HepG2 (cell line): ENCODE measurements around the gene RAB5B. TPM values are rescaled to one million over a fixed set of nuclear protein-coding genes. Genes with fewer than 3 reads are reported as not detected.

Source experiments
- ARID4A ChIP-seq: sonication (generic); formaldehyde crosslinking; IDR thresholded peaks from 2 replicates; pipeline ENCODE4 v1.5.0; 2020; ENCODE audit warnings: mild to moderate bottlenecking, missing genetic modification reagents, borderline replicate concordance
- CTCF ChIP-seq: sonication (generic); formaldehyde crosslinking; IDR thresholded peaks from 2 replicates; pipeline ENCODE4 v1.5.0; 2020; ENCODE audit warnings: mild to moderate bottlenecking, missing genetic modification reagents, moderate library complexity
- DPF2 ChIP-seq: sonication (generic); formaldehyde crosslinking; IDR thresholded peaks from 2 replicates; pipeline ENCODE4 v1.4.0; 2020; ENCODE audit warnings: mild to moderate bottlenecking, low read depth, missing genetic modification reagents, borderline replicate concordance
- NR2C2 ChIP-seq: sonication (generic); formaldehyde crosslinking; IDR thresholded peaks from 2 replicates; pipeline ENCODE4 v1.4.0; 2020; ENCODE audit warnings: missing genetic modification reagents, mild to moderate bottlenecking, moderate library complexity, borderline replicate concordance
- SALL2 ChIP-seq: sonication (generic); formaldehyde crosslinking; IDR thresholded peaks from 2 replicates; pipeline ENCODE4 v1.8.1; 2023; ENCODE audit warnings: mild to moderate bottlenecking, missing genetic modification reagents, inconsistent platforms
- SP4 ChIP-seq: sonication (generic); formaldehyde crosslinking; IDR thresholded peaks from 2 replicates; pipeline ENCODE4 v1.8.1; 2023; ENCODE audit warnings: mild to moderate bottlenecking, missing genetic modification reagents
- THAP11 ChIP-seq: IDR thresholded peaks from 2 replicates; pipeline ENCODE4 v1.6.1; 2016; ENCODE audit warnings: missing biosample characterization, missing genetic modification reagents
- ZKSCAN1 ChIP-seq: fragments of 150-350 bp; IDR thresholded peaks from 2 replicates; pipeline ENCODE4 v1.6.1; 2014; ENCODE audit warnings: low read length
- ZNF350 ChIP-seq: sonication (generic); formaldehyde crosslinking; IDR thresholded peaks from 2 replicates; pipeline ENCODE4 v1.4.0; 2020; ENCODE audit warnings: mild to moderate bottlenecking, low read depth, missing genetic modification reagents, borderline replicate concordance
- ZNF572 ChIP-seq: sonication (generic); formaldehyde crosslinking; IDR thresholded peaks from 2 replicates; pipeline ENCODE4 v1.5.1; 2020; ENCODE audit warnings: mild to moderate bottlenecking, missing genetic modification reagents
- polyA plus RNA-seq, 8 experiments: library from polyadenylated mRNA; depleted of rRNA in 3 of 8; stranded (reverse) in 7 of 8; unstranded in 1 of 8; fragments of >200 nt; fragmentation: Illumina TruSeq in 4 of 8; extraction: Trizol in 4 of 8; gene quantifications; 2 replicates each; pipeline versions ENCODE4 v1.2.1 to v1.2.3, GENCODE V29; 2011 to 2016; ENCODE audit warnings: low read depth in 4 of 8, missing spikeins in 1 of 8, mixed read lengths in 1 of 8; ENCODE audit not compliant: insufficient read depth in 1 of 8
- total RNA-seq, 5 experiments: library from RNA; depleted of rRNA; stranded (reverse); fragments of >200 nt; fragmentation: Illumina TruSeq; extraction: Trizol; gene quantifications; 2 replicates each; pipeline ENCODE4 v1.2.3, GENCODE V29; 2016; ENCODE audit warnings: low read depth in 1 of 5
- TF ChIP-seq, protein P1 (sequence below): IDR thresholded peaks from 2 replicates; pipeline ENCODE4 v1.6.1; 2012; ENCODE audit warnings: low read depth, low read length, improper control_type of control experiment
- TF ChIP-seq, protein P2 (sequence below): sonication (generic); formaldehyde crosslinking; IDR thresholded peaks from 2 replicates; pipeline ENCODE4 v1.4.0; 2020; ENCODE audit warnings: missing genetic modification reagents
- TF ChIP-seq, protein P3 (sequence below): sonication (generic); formaldehyde crosslinking; IDR thresholded peaks from 2 replicates; pipeline ENCODE4 v1.5.1; 2020; ENCODE audit warnings: mild to moderate bottlenecking, missing genetic modification reagents, moderate library complexity

Gene RAB5B
- total and polyA plus RNA-seq, 2 of the 13 experiments (the other 11 are each of a cell fraction or from before 2014, with no cell fraction given) = 26.0 to 68.3 TPM

DNA sequence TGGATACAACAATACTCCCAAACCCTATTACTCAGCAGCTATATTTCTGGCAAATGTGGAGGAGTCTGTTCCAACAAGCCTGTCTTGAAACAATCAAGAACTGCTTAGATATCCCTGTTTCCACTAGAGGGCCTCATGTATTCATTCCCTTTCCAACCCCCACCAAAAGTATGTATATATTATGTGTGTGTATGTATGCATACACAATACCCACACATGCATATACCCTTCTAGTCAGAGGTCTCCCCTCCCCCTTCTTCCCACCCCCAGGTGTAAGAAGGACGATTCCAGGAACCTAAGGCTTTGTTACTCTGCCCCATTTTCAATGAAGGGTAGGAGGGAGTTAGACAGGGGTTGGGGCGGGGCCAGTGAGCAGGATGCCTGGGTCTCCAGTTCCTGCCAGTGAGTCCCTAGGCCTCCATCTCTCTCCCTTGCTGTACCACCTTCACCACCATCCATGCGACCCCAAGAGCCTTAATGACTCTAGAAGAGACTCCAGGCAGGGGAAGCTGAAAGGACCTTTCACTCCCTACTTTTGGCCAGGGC is 43.0 kb upstream of the RAB5B start, which contains the start of gene DGKA (continued):
- TF ChIP-seq, protein P1, sequence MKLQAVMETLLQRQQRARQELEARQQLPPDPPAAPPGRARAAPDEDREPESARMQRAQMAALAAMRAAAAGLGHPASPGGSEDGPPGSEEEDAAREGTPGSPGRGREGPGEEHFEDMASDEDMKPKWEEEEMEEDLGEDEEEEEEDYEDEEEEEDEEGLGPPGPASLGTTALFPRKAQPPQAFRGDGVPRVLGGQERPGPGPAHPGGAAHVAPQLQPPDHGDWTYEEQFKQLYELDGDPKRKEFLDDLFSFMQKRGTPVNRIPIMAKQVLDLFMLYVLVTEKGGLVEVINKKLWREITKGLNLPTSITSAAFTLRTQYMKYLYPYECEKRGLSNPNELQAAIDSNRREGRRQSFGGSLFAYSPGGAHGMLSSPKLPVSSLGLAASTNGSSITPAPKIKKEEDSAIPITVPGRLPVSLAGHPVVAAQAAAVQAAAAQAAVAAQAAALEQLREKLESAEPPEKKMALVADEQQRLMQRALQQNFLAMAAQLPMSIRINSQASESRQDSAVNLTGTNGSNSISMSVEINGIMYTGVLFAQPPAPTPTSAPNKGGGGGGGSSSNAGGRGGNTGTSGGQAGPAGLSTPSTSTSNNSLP = 0 out of 2 replicates have a peak, but pooled peaks have one; percentile 10
- TF ChIP-seq SALL2 (CRISPR knock-in tag) = 0 out of 2 replicates have a peak, but pooled peaks have one; percentile 28
- TF ChIP-seq ZNF350 (CRISPR knock-in tag) = 0 out of 2 replicates have a peak, but pooled peaks have one; percentile 24
- 0 out of 2 replicates have a peak, but pooled peaks have one; percentile 62 for TF ChIP-seq ZNF572 (CRISPR knock-in tag)
- TF ChIP-seq, protein P2, sequence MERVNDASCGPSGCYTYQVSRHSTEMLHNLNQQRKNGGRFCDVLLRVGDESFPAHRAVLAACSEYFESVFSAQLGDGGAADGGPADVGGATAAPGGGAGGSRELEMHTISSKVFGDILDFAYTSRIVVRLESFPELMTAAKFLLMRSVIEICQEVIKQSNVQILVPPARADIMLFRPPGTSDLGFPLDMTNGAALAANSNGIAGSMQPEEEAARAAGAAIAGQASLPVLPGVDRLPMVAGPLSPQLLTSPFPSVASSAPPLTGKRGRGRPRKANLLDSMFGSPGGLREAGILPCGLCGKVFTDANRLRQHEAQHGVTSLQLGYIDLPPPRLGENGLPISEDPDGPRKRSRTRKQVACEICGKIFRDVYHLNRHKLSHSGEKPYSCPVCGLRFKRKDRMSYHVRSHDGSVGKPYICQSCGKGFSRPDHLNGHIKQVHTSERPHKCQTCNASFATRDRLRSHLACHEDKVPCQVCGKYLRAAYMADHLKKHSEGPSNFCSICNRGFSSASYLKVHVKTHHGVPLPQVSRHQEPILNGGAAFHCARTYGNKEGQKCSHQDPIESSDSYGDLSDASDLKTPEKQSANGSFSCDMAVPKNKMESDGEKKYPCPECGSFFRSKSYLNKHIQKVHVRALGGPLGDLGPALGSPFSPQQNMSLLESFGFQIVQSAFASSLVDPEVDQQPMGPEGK = peak; percentile 63
- TF ChIP-seq THAP11 = 0 out of 2 replicates have a peak, but pooled peaks have one; percentile 11
- peak; percentile 25; the same call in 1 of the 2 replicates for TF ChIP-seq ARID4A (CRISPR knock-in tag)
- TF ChIP-seq DPF2 (CRISPR knock-in tag) = no peak
- no peak for TF ChIP-seq SP4 (CRISPR knock-in tag)
- TF ChIP-seq, protein P3, sequence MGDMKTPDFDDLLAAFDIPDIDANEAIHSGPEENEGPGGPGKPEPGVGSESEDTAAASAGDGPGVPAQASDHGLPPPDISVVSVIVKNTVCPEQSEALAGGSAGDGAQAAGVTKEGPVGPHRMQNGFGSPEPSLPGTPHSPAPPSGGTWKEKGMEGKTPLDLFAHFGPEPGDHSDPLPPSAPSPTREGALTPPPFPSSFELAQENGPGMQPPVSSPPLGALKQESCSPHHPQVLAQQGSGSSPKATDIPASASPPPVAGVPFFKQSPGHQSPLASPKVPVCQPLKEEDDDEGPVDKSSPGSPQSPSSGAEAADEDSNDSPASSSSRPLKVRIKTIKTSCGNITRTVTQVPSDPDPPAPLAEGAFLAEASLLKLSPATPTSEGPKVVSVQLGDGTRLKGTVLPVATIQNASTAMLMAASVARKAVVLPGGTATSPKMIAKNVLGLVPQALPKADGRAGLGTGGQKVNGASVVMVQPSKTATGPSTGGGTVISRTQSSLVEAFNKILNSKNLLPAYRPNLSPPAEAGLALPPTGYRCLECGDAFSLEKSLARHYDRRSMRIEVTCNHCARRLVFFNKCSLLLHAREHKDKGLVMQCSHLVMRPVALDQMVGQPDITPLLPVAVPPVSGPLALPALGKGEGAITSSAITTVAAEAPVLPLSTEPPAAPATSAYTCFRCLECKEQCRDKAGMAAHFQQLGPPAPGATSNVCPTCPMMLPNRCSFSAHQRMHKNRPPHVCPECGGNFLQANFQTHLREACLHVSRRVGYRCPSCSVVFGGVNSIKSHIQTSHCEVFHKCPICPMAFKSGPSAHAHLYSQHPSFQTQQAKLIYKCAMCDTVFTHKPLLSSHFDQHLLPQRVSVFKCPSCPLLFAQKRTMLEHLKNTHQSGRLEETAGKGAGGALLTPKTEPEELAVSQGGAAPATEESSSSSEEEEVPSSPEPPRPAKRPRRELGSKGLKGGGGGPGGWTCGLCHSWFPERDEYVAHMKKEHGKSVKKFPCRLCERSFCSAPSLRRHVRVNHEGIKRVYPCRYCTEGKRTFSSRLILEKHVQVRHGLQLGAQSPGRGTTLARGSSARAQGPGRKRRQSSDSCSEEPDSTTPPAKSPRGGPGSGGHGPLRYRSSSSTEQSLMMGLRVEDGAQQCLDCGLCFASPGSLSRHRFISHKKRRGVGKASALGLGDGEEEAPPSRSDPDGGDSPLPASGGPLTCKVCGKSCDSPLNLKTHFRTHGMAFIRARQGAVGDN (CRISPR knock-in tag) = no peak
- TF ChIP-seq CTCF = peak; percentile 72
- TF ChIP-seq NR2C2 = 0 out of 2 replicates have a peak, but pooled peaks have one; percentile 31
- no peak for TF ChIP-seq ZKSCAN1
